Lower leg skin (tissue), 4 donors: ENCODE measurements around the gene MAPKAPK5. TPM values are rescaled to one million over a fixed set of nuclear protein-coding genes. Genes with fewer than 3 reads are reported as not detected.

Experiments
- DNase-seq, 2 donors: peaks; one replicate each; pipeline ENCODE4 v3.0.0-alpha.2; 2019; ENCODE audit warnings: low spot score in 2 of 2
- H3K4me3 ChIP-seq: fragments of 200-600 bp; sonication (generic); 2 replicates; pipeline ENCODE4 v1.5.1; 2017; ENCODE audit warnings: mild to moderate bottlenecking, low read depth; ENCODE audit not compliant: poor library complexity, severe bottlenecking
- POLR2A ChIP-seq, 2 donors: fragments of 450-650 bp; IDR thresholded peaks; one replicate each; pipeline ENCODE4 v1.6.1; 2016 to 2017; ENCODE audit warnings: antibody characterized with exemption in 2 of 2, mild to moderate bottlenecking in 1 of 2, moderate library complexity in 1 of 2
- WGBS, 2 donors: methylation state at CpG; one replicate each; pipeline ENCODE4 v1.1.5; 2018; 5-methylcytosine and 5-hydroxymethylcytosine counted together
- intact Hi-C: fragments of 100-400 bp; cut with DNase I; formaldehyde crosslinking; loops from one replicate; pipeline ENCODE4 v1.15.0; 2023; ENCODE audit warnings: low total_unique reads
- total RNA-seq, 4 donors: library from RNA; depleted of rRNA; stranded (reverse); fragments of >200 nt; gene quantifications; one replicate each; pipeline ENCODE4 v1.1.0, GENCODE V29; 2016
- TF ChIP-seq, protein P1 (sequence below), 3 donors: fragments of 450-650 bp; IDR thresholded peaks; one replicate each; pipeline ENCODE4 v1.5.1; 2016; ENCODE audit warnings: antibody characterized with exemption in 3 of 3, mild to moderate bottlenecking in 3 of 3, moderate library complexity in 2 of 3

Gene MAPKAPK5
- total RNA-seq, 4 donors from 2014 or later: 34.8 to 60.5 (median 49.5) TPM

DNA sequence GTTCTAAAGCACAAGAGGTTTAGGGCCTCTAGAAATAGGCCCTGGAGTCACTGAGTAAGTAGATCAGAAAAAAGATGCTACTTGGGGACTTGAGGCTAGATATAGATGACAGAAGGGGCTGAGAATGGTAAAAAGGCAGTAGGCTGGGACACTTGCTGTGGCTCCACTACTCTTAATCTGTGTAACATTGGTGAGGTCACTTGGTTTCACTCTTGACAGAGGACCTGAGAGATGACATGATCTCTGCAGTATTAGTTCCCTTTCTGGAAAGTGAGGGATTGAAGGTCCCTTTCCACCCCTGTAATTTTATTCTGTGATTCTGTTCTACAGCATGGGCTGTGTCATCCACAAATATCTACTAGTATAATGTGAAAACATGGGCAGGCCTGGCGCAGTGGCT lies 39.7 kb downstream of the MAPKAPK5 start:
- 96 to 100% methylated on average over 1 of the region's 1 CpG for WGBS, 2 donors
- intact Hi-C loops: no loop called here

GRCh38 chr12:111886662-111887545 lies 44.9 kb downstream of the MAPKAPK5 start:
- no peak overlapping the region for H3K4me3 ChIP-seq
- DNase-seq: no peak
- intact Hi-C loops: no loop called here
- TF ChIP-seq, protein P1, sequence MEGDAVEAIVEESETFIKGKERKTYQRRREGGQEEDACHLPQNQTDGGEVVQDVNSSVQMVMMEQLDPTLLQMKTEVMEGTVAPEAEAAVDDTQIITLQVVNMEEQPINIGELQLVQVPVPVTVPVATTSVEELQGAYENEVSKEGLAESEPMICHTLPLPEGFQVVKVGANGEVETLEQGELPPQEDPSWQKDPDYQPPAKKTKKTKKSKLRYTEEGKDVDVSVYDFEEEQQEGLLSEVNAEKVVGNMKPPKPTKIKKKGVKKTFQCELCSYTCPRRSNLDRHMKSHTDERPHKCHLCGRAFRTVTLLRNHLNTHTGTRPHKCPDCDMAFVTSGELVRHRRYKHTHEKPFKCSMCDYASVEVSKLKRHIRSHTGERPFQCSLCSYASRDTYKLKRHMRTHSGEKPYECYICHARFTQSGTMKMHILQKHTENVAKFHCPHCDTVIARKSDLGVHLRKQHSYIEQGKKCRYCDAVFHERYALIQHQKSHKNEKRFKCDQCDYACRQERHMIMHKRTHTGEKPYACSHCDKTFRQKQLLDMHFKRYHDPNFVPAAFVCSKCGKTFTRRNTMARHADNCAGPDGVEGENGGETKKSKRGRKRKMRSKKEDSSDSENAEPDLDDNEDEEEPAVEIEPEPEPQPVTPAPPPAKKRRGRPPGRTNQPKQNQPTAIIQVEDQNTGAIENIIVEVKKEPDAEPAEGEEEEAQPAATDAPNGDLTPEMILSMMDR (IDR thresholded peaks at IDR 0.05): no peak
- TF ChIP-seq POLR2A (IDR thresholded peaks at IDR 0.05): no peak
- WGBS, 2 donors: 85 to 89% methylated on average over 7 of the region's 7 CpGs

More for the DNA sequence above, 39.7 kb downstream of the MAPKAPK5 start:
- no peak overlapping the region for H3K4me3 ChIP-seq
- no peak for DNase-seq
- TF ChIP-seq, protein P1 (IDR thresholded peaks at IDR 0.05): no peak
- TF ChIP-seq POLR2A (IDR thresholded peaks at IDR 0.05): no peak

DNA sequence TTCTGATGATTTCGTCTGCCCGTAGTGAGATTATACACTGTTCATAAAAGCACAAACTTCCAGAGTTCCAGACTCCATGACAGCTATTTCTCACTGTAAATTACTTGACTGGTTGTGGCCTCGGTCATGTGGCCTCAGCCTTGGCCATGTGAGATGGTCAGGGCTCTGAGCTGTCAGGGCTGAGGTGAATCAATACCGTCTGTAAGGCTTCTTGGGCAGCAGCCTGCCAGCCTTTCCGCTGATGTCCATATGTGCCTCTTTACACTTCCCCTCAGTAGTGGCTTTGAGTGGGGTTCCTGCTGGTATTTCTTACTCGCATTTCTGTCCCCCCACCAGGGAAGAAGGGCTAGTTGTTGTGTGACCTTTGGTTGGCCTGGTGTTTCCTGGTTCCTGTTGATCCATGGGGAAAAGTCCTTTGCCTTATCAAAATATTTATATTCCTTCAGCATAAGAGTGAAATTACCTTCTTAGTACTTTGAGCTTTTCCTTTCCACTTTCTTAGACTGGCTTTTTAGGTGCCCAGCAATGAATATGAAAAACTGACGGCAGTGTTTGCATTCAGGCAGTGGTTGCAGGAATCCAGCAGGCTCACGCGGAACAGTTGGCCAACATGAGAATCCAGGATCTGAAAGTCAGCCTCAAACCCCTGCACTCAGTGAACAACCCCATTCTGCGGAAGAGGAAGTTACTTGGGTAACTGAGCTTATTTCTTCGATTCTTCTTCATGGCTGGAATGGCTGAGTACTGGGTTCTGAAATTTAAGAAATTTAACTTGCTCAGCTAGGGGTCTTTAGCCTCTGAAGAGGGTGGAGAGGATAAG lies 46.1 kb downstream of the MAPKAPK5 start:
- no peak overlapping the region for H3K4me3 ChIP-seq
- intact Hi-C loops: no loop called here
- 89 to 90% methylated on average over 11 of the region's 11 CpGs for WGBS, 2 donors
- DNase-seq: no peak
- TF ChIP-seq, protein P1 (IDR thresholded peaks at IDR 0.05): no peak
- TF ChIP-seq POLR2A (IDR thresholded peaks at IDR 0.05): no peak

- no peak for TF ChIP-seq POLR2A (IDR thresholded peaks at IDR 0.05)
- TF ChIP-seq, protein P1 (IDR thresholded peaks at IDR 0.05): no peak
- WGBS, 2 donors: 85 to 92% methylated on average over 2 of the region's 2 CpGs
- no peak overlapping the region for H3K4me3 ChIP-seq
- intact Hi-C loops: no loop called here
- no peak for DNase-seq
Measured at GRCh38 chr12:111893287-111893686, 51.3 kb downstream of the MAPKAPK5 start.

DNA sequence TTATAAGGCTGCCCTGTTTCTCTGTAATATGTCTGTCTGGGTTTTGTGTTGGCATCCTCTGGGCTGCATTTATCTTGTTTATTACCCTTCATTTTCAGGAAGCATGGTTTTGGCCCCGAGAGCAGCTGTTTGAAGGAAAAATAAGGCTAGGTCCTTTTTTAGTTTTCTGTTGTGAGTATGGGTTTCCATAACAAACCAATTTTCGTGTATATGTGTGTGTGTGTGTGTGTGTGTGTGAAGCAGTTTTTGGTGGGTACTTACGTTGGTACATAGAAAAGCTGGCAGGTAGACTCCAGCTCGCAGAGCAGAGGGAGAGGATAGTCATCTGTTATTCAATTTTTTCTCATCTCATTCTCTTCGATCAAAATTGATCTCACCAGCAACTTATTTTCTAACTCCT lies 52.5 kb downstream of the MAPKAPK5 start:
- WGBS, 2 donors: 84 to 85% methylated on average over 5 of the region's 5 CpGs
- DNase-seq: no peak
- no peak overlapping the region for H3K4me3 ChIP-seq
- intact Hi-C loops: no loop called here
- no peak for TF ChIP-seq POLR2A (IDR thresholded peaks at IDR 0.05)
- TF ChIP-seq, protein P1 (IDR thresholded peaks at IDR 0.05): no peak
